IMR-90 (cell line): ENCODE results near the gene DNAJC11. TPM values are rescaled to one million over a fixed set of nuclear protein-coding genes. Genes with fewer than 3 reads are reported as not detected.

ENCODE experiments used
- ATAC-seq: fragments of 200-7000 bp; cut with Tn5 transposase; 2 replicates; pipeline ENCODE4 v1.9.1; 2020; ENCODE audit warnings: low read depth, mild to moderate bottlenecking, moderate library complexity
- BruUV-seq: library from RNA; stranded (reverse); fragments of 400-500 nt; replicated peaks from 2 replicates; lab custom pipeline; 2021; lab: Mats Ljungman, UMichigan
- CTCF ChIA-PET: fragments of 300-600 bp; formaldehyde crosslinking; extraction: SDS; loops from one replicate; lab custom pipeline; 2021; ENCODE audit warnings: antibody characterized with exemption; lab: Yijun Ruan, JAX
- POLR2A ChIA-PET: fragments of 300-600 bp; sonication (Branson Sonifier 250); formaldehyde crosslinking; loops from one replicate; lab custom pipeline; 2022; ENCODE audit warnings: antibody characterized with exemption; ENCODE audit not compliant: unreplicated experiment; lab: Charles Lee
- DNase-seq: peaks from one replicate; pipeline ENCODE4 v3.0.0; 2013
- H2AFZ ChIP-seq: replicated peaks from 2 replicates; pipeline ENCODE3; 2013; ENCODE audit warnings: low read length, mild to moderate bottlenecking; ENCODE audit not compliant: poor library complexity
- H2AK5ac ChIP-seq: 2 replicates; pipeline ENCODE4 v1.6.1; 2013; ENCODE audit warnings: low read depth, low read length, inconsistent platforms
- H2AK9ac ChIP-seq: replicated peaks from 2 replicates; pipeline ENCODE3; 2013; ENCODE audit warnings: mild to moderate bottlenecking, low read depth, low read length, moderate library complexity; ENCODE audit not compliant: poor library complexity
- H2BK120ac ChIP-seq: 2 replicates; pipeline ENCODE4 v1.6.1; 2013; ENCODE audit warnings: low read depth, low read length, inconsistent platforms
- H2BK15ac ChIP-seq: 3 replicates; pipeline ENCODE4 v1.6.1; 2013; ENCODE audit warnings: low read depth, low read length, inconsistent platforms
- H2BK20ac ChIP-seq: 2 replicates; pipeline ENCODE4 v1.6.1; 2013; ENCODE audit warnings: low read depth, mild to moderate bottlenecking, inconsistent platforms, low read length, moderate library complexity
- H2BK5ac ChIP-seq: 2 replicates; pipeline ENCODE4 v1.6.1; 2013; ENCODE audit warnings: mild to moderate bottlenecking, low read depth, low read length, inconsistent platforms; ENCODE audit not compliant: poor library complexity, severe bottlenecking
- H3K14ac ChIP-seq: replicated peaks from 2 replicates; pipeline ENCODE4 v1.6.1; 2013; ENCODE audit warnings: low read depth, low read length, inconsistent platforms
- H3K18ac ChIP-seq: 2 replicates; pipeline ENCODE4 v1.6.1; 2013; ENCODE audit warnings: low read depth, low read length, control low read depth
- H3K23ac ChIP-seq: 2 replicates; pipeline ENCODE4 v1.6.1; 2013; ENCODE audit warnings: low read depth, low read length, inconsistent platforms
- H3K27ac ChIP-seq: 2 replicates; pipeline ENCODE4 v1.5.1; 2013; ENCODE audit warnings: mild to moderate bottlenecking, control low read depth, low read length; ENCODE audit not compliant: insufficient read depth
- H3K27me3 ChIP-seq: 2 replicates; pipeline ENCODE4 v1.6.1; 2013; ENCODE audit warnings: low read length; ENCODE audit not compliant: control insufficient read depth, insufficient read depth
- H3K36me3 ChIP-seq: 2 replicates; pipeline ENCODE4 v1.6.1; 2013; ENCODE audit warnings: low read length, mixed read lengths; ENCODE audit not compliant: control insufficient read depth, insufficient read depth
- H3K4ac ChIP-seq: 2 replicates; pipeline ENCODE4 v1.6.1; 2013; ENCODE audit warnings: low read depth, low read length, inconsistent platforms
- H3K4me1 ChIP-seq: 2 replicates; pipeline ENCODE4 v1.6.1; 2013; ENCODE audit warnings: low read length, mixed read lengths; ENCODE audit not compliant: control insufficient read depth, insufficient read depth
- H3K4me2 ChIP-seq: 2 replicates; pipeline ENCODE4 v1.6.1; 2013; ENCODE audit warnings: low read depth, mild to moderate bottlenecking, control low read depth, low read length, moderate library complexity
- H3K4me3 ChIP-seq: 2 replicates; pipeline ENCODE4 v1.5.1; 2013; ENCODE audit warnings: low read depth, mild to moderate bottlenecking, control low read depth, low read length, moderate library complexity; ENCODE audit not compliant: insufficient read depth
- H3K56ac ChIP-seq: 2 replicates; pipeline ENCODE4 v1.6.1; 2013; ENCODE audit warnings: low read length, inconsistent platforms; ENCODE audit not compliant: insufficient read depth; ENCODE audit errors: extremely low read depth
- H3K79me1 ChIP-seq, 2 experiments: 2 replicates each; pipeline ENCODE4 v1.6.1; 2013; ENCODE audit warnings: low read length in 2 of 2, inconsistent platforms in 1 of 2, low read depth in 1 of 2
- H3K9ac ChIP-seq: 2 replicates; pipeline ENCODE4 v1.6.1; 2013; ENCODE audit warnings: low read depth, low read length, control low read depth
- H3K9me1 ChIP-seq: 2 replicates; pipeline ENCODE4 v1.6.1; 2013; ENCODE audit warnings: low read length, inconsistent platforms; ENCODE audit not compliant: insufficient read depth
- H3K9me3 ChIP-seq: 2 replicates; pipeline ENCODE4 v1.6.1; 2013; ENCODE audit warnings: low read length; ENCODE audit not compliant: control insufficient read depth, insufficient read depth
- H4K20me1 ChIP-seq: 2 replicates; pipeline ENCODE4 v1.6.1; 2013; ENCODE audit warnings: low read length, inconsistent platforms; ENCODE audit not compliant: insufficient read depth
- H4K5ac ChIP-seq: 2 replicates; pipeline ENCODE4 v1.6.1; 2013; ENCODE audit warnings: mild to moderate bottlenecking, low read depth, low read length, control low read depth
- H4K8ac ChIP-seq, 2 experiments: 2 replicates each; pipeline ENCODE4 v1.6.1; 2013; ENCODE audit warnings: low read depth in 2 of 2, low read length in 2 of 2, control low read depth in 1 of 2, inconsistent platforms in 1 of 2
- H4K91ac ChIP-seq: 2 replicates; pipeline ENCODE4 v1.6.1; 2013; ENCODE audit warnings: low read depth, low read length, inconsistent platforms; ENCODE audit not compliant: insufficient read depth
- BHLHE40 ChIP-seq: fragments of 150-350 bp; IDR thresholded peaks from 2 replicates; pipeline ENCODE4 v1.6.1; 2016; ENCODE audit warnings: mild to moderate bottlenecking, low read depth, low read length
- CEBPB ChIP-seq: IDR thresholded peaks from 2 replicates; pipeline ENCODE4 v1.6.1; 2012; ENCODE audit warnings: low read depth, low read length, improper control_type of control experiment
- CHD1 ChIP-seq: IDR thresholded peaks from 2 replicates; pipeline ENCODE4 v1.6.1; 2012; ENCODE audit warnings: low read depth, low read length, improper control_type of control experiment
- CTCF ChIP-seq: conservative IDR thresholded peaks from 2 replicates; pipeline ENCODE4 v1.5.1; 2012; ENCODE audit warnings: mild to moderate bottlenecking, low read depth, low read length, improper control_type of control experiment
- ELK1 ChIP-seq: fragments of 150-350 bp; IDR thresholded peaks from 2 replicates; pipeline ENCODE4 v1.6.1; 2016; ENCODE audit warnings: low read depth, mild to moderate bottlenecking, low read length, moderate library complexity, borderline replicate concordance
- FOS ChIP-seq: fragments of 150-350 bp; IDR thresholded peaks from 2 replicates; pipeline ENCODE4 v1.6.1; 2016; ENCODE audit warnings: low read depth, low read length
- MAFK ChIP-seq: IDR thresholded peaks from 2 replicates; pipeline ENCODE4 v1.6.1; 2012; ENCODE audit warnings: low read depth, low read length, improper control_type of control experiment
- MAZ ChIP-seq: IDR thresholded peaks from 2 replicates; pipeline ENCODE4 v1.6.1; 2012; ENCODE audit warnings: low read depth, mild to moderate bottlenecking, low read length, improper control_type of control experiment, moderate library complexity, borderline replicate concordance
- MXI1 ChIP-seq: IDR thresholded peaks from 2 replicates; pipeline ENCODE4 v1.6.1; 2012; ENCODE audit warnings: low read depth, mild to moderate bottlenecking, low read length, moderate library complexity, borderline replicate concordance
- NFE2L2 ChIP-seq: fragments of 150-350 bp; IDR thresholded peaks from 2 replicates; pipeline ENCODE4 v1.6.1; 2016; ENCODE audit warnings: low read depth, mild to moderate bottlenecking, low read length
- POLR2A ChIP-seq: IDR thresholded peaks from 2 replicates; pipeline ENCODE4 v1.6.1; 2012; ENCODE audit warnings: mild to moderate bottlenecking, low read depth, low read length
- RAD21 ChIP-seq: IDR thresholded peaks from 2 replicates; pipeline ENCODE4 v1.6.1; 2012; ENCODE audit warnings: low read length, improper control_type of control experiment
- RCOR1 ChIP-seq: IDR thresholded peaks from 2 replicates; pipeline ENCODE4 v1.6.1; 2012; ENCODE audit warnings: mild to moderate bottlenecking, low read length, improper control_type of control experiment; ENCODE audit not compliant: insufficient replicate concordance
- RFX5 ChIP-seq: IDR thresholded peaks from 2 replicates; pipeline ENCODE4 v1.8.0; 2012; ENCODE audit warnings: low read depth, mild to moderate bottlenecking, low read length, moderate library complexity
- SMC3 ChIP-seq: fragments of 150-350 bp; IDR thresholded peaks from 2 replicates; pipeline ENCODE4 v1.6.1; 2016; ENCODE audit warnings: low read depth, mild to moderate bottlenecking, antibody characterized with exemption, low read length, moderate library complexity
- WGBS, 2 experiments: methylation state at CpG; one replicate each; pipeline versions ENCODE4 v1.1.5 to v1.1.7; 2013; ENCODE audit warnings: missing lambda C conversion rate in 2 of 2; ENCODE audit not compliant: insufficient read length in 1 of 2; ENCODE audit errors: extremely low coverage in 2 of 2; 5-methylcytosine and 5-hydroxymethylcytosine counted together
- dilution Hi-C: fragments of 300-500 bp; cut with HindIII; formaldehyde crosslinking; loops from one replicate; pipeline ENCODE4 v1.14.3; 2018; ENCODE audit warnings: low sequenced_read_pairs; ENCODE audit not compliant: unreplicated experiment
- in situ Hi-C: fragments of 300-500 bp; cut with MboI; formaldehyde crosslinking; loops from 3 replicates; pipeline ENCODE4 v1.14.3; 2019; ENCODE audit warnings: low sequenced_read_pairs, inconsistent platforms, mixed read lengths
- intact Hi-C: fragments of 100-400 bp; cut with micrococcal nuclease; formaldehyde crosslinking; loops from 2 replicates; pipeline ENCODE4 v1.10.0; 2022
- polyA plus RNA-seq, 3 experiments: library from polyadenylated mRNA; depleted of rRNA; stranded (reverse); fragments of >200 nt; gene quantifications; 2 replicates each; pipeline ENCODE4 v1.2.3, GENCODE V29; 2012; ENCODE audit warnings: low replicate concordance in 1 of 3
- total RNA-seq: library from RNA; depleted of rRNA; stranded (reverse); fragments of >200 nt; gene quantifications from 2 replicates; pipeline ENCODE4 v1.2.3, GENCODE V29; 2012
- TF ChIP-seq, protein P1 (sequence below): fragments of 150-350 bp; IDR thresholded peaks from 2 replicates; pipeline ENCODE4 v1.6.1; 2017; ENCODE audit warnings: mild to moderate bottlenecking, antibody characterized with exemption, low read length, low read depth

Gene DNAJC11
- total and polyA plus RNA-seq, 2 of the 4 experiments (the other 2 are of a cell fraction) = 38.7 to 48.5 TPM

DNA sequence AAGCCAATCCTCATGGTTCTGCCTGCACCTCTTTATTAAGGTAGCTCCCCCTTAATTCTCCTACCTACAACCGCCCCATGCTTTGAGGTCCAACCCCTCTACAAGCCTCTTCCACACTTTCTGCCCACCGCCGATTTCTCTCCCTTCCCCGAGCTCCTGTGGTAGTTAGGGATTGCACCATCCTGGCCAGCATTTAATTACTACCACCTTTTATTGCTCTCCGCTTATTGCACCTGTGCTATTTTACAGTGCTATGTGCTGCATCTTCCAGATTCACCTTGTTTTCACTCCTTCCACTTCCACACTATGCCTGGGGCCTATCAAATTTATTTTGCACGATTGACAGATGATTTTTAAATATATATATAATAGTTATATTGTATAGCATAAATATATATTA, 29.3 kb upstream of the DNAJC11 start:
- intact Hi-C loops = no loop called here
- ChIA-PET CTCF (no interaction called here), POLR2A (no interaction called here)
- in situ Hi-C loops = no loop called here
- no peaks in the 10 kb centered on the region for H3K79me1 ChIP-seq
- peaks cover 3% of the 10 kb centered on the region; the same call in 1 of the 2 replicates for H3K27me3 ChIP-seq
- no peak overlapping the region for H2AK9ac ChIP-seq
- no peak overlapping the region for H3K4me2 ChIP-seq
- no peak for ATAC-seq
- H3K36me3 ChIP-seq = no peaks in the 10 kb centered on the region
- no peak overlapping the region for H2BK20ac ChIP-seq
- H2AK5ac ChIP-seq = no peak overlapping the region
- H2BK120ac ChIP-seq = no peak overlapping the region
- TF ChIP-seq CHD1 = no peak
- TF ChIP-seq MAFK = no peak
- no peak for TF ChIP-seq POLR2A
- TF ChIP-seq CEBPB = no peak
- TF ChIP-seq RCOR1 = no peak
- no peak for TF ChIP-seq RFX5
- TF ChIP-seq BHLHE40 = no peak
- no peak for TF ChIP-seq MAZ
- no peak for TF ChIP-seq MXI1
- no peak for TF ChIP-seq CTCF
- TF ChIP-seq FOS = no peak
- no peak for TF ChIP-seq NFE2L2
- TF ChIP-seq ELK1 = no peak
- TF ChIP-seq, protein P1, sequence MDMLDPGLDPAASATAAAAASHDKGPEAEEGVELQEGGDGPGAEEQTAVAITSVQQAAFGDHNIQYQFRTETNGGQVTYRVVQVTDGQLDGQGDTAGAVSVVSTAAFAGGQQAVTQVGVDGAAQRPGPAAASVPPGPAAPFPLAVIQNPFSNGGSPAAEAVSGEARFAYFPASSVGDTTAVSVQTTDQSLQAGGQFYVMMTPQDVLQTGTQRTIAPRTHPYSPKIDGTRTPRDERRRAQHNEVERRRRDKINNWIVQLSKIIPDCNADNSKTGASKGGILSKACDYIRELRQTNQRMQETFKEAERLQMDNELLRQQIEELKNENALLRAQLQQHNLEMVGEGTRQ = no peak
- TF ChIP-seq SMC3 = no peak
- no peak for TF ChIP-seq RAD21
- no peak for DNase-seq
- H3K9me1 ChIP-seq = peaks cover 4% of the 10 kb centered on the region; the same call in 1 of the 2 replicates
- H3K18ac ChIP-seq = no peak overlapping the region
- H3K4me1 ChIP-seq = no peaks in the 10 kb centered on the region
- no peak overlapping the region for H3K23ac ChIP-seq
- no peak overlapping the region for H3K9ac ChIP-seq
- no peak overlapping the region for H2BK5ac ChIP-seq
- H2AFZ ChIP-seq = no peak overlapping the region
- H4K5ac ChIP-seq = no peak overlapping the region
- no peak overlapping the region for H3K4ac ChIP-seq
- H4K91ac ChIP-seq = no peak overlapping the region
- H4K8ac ChIP-seq = no peak overlapping the region
- dilution Hi-C loops = no loop called here
- no CpG with 5 or more reads among the region's 6 CpGs for whole genome bisulfite sequencing, 2 experiments
- BruUV-seq = no TSS peak
- no peak overlapping the region for H3K4me3 ChIP-seq
- no peaks in the 10 kb centered on the region for H3K9me3 ChIP-seq
- no peak overlapping the region for H3K14ac ChIP-seq
- H3K27ac ChIP-seq = no peak overlapping the region
- no peak overlapping the region for H2BK15ac ChIP-seq
- no peaks in the 10 kb centered on the region for H4K20me1 ChIP-seq
- H3K56ac ChIP-seq = no peak overlapping the region
